Skeletal muscle tissue (tissue), 4 donors: ENCODE measurements around the gene KIF13A. TPM values are rescaled to one million over a fixed set of nuclear protein-coding genes. Genes with fewer than 3 reads are reported as not detected.

Experiments used
- H3K27ac ChIP-seq: one replicate; pipeline ENCODE4 v1.7.0; 2013; ENCODE audit warnings: mild to moderate bottlenecking, low read depth, low read length, inconsistent platforms
- H3K27me3 ChIP-seq, 3 donors: one replicate each; pipeline ENCODE4 v1.7.0; 2013; ENCODE audit warnings: low read length in 3 of 3; ENCODE audit not compliant: control insufficient read depth in 3 of 3, insufficient read depth in 3 of 3
- H3K36me3 ChIP-seq, 3 donors: one replicate each; pipeline ENCODE4 v1.7.0; 2013; ENCODE audit warnings: low read length in 3 of 3; ENCODE audit not compliant: control insufficient read depth in 3 of 3, insufficient read depth in 3 of 3
- H3K4me1 ChIP-seq, 3 donors: one replicate each; pipeline ENCODE4 v1.7.0; 2013; ENCODE audit warnings: low read length in 3 of 3, mild to moderate bottlenecking in 3 of 3; ENCODE audit not compliant: control insufficient read depth in 3 of 3, insufficient read depth in 3 of 3
- H3K4me3 ChIP-seq, 3 donors: one replicate each; pipeline ENCODE4 v1.7.0; 2013; ENCODE audit warnings: low read length in 3 of 3
- H3K9ac ChIP-seq, 3 donors: one replicate each; pipeline ENCODE4 v1.7.0; 2013; ENCODE audit warnings: low read length in 3 of 3, mild to moderate bottlenecking in 3 of 3, moderate library complexity in 2 of 3, low read depth in 1 of 3
- H3K9me3 ChIP-seq, 3 donors: one replicate each; pipeline ENCODE4 v1.7.0; 2013; ENCODE audit warnings: low read length in 3 of 3; ENCODE audit not compliant: control insufficient read depth in 3 of 3
- total RNA-seq: library from RNA; depleted of rRNA; stranded (reverse); fragments of >200 nt; gene quantifications from one replicate; pipeline ENCODE4 v1.2.3, GENCODE V29; 2014
- donor health status: Osteomylitis.

KIF13A gene
- total RNA-seq, 1 donor from 2014 or later = 44.9 TPM

- H3K9ac ChIP-seq = no peak overlapping the region
- no peaks in the 10 kb centered on the region for H3K9me3 ChIP-seq
- H3K36me3 ChIP-seq = no peaks in the 10 kb centered on the region
- no peak overlapping the region for H3K27ac ChIP-seq
- no peak overlapping the region for H3K4me3 ChIP-seq
- H3K4me1 ChIP-seq = peaks cover 19 to 41% (median 24%) of the 10 kb centered on the region in 3 donors
- H3K27me3 ChIP-seq = no peaks in the 10 kb centered on the region
Measured at GRCh38 chr6:17869010-17869752, 118.3 kb downstream of the KIF13A start.

- Histone ChIP-seq H3K27me3 (no peaks in the 10 kb centered on the region), H3K4me1 (peaks cover 26 to 46% (median 30%) of the 10 kb centered on the region in 3 donors), H3K36me3 (no peaks in the 10 kb centered on the region), H3K4me3 (no peak overlapping the region), H3K9me3 (no peaks in the 10 kb centered on the region), H3K9ac (no peak overlapping the region), H3K27ac (peak overlapping the region; percentile 4)
Measured at GRCh38 chr6:17867880-17868279, 119.6 kb downstream of the KIF13A start.

GRCh38 chr6:17866876-17867444 is 120.5 kb downstream of the KIF13A start:
- Histone ChIP-seq H3K9me3 (no peaks in the 10 kb centered on the region), H3K4me1 (peaks cover 26 to 46% (median 30%) of the 10 kb centered on the region in 3 donors), H3K36me3 (no peaks in the 10 kb centered on the region), H3K27ac (no peak overlapping the region), H3K27me3 (no peaks in the 10 kb centered on the region), H3K9ac (no peak overlapping the region), H3K4me3 (no peak overlapping the region)

GRCh38 chr6:17865798-17866725 is 121.4 kb downstream of the KIF13A start:
- no peaks in the 10 kb centered on the region for H3K27me3 ChIP-seq
- peaks cover 26 to 46% (median 30%) of the 10 kb centered on the region in 3 donors for H3K4me1 ChIP-seq
- peak overlapping the region; percentile 49 for H3K27ac ChIP-seq
- no peaks in the 10 kb centered on the region for H3K9me3 ChIP-seq
- no peaks in the 10 kb centered on the region for H3K36me3 ChIP-seq
- no peak overlapping the region for H3K9ac ChIP-seq
- H3K4me3 ChIP-seq = no peak overlapping the region

- Histone ChIP-seq H3K4me1 (peaks cover 26 to 41% (median 30%) of the 10 kb centered on the region in 3 donors), H3K9me3 (no peaks in the 10 kb centered on the region), H3K27me3 (no peaks in the 10 kb centered on the region), H3K4me3 (no peak overlapping the region), H3K9ac (no peak overlapping the region), H3K27ac (peak overlapping the region; percentile 49), H3K36me3 (no peaks in the 10 kb centered on the region)
Measured at GRCh38 chr6:17865243-17865642, 122.2 kb downstream of the KIF13A start.

GRCh38 chr6:17863901-17864754 is 123.3 kb downstream of the KIF13A start:
- H3K9me3 ChIP-seq = no peaks in the 10 kb centered on the region
- H3K4me1 ChIP-seq = peaks cover 26 to 41% (median 30%) of the 10 kb centered on the region in 3 donors
- H3K27ac ChIP-seq = peak overlapping the region; percentile 49
- H3K9ac ChIP-seq = peak overlapping the region in 1 of 3 donors; percentile 5
- H3K4me3 ChIP-seq = peak overlapping the region in 1 of 3 donors; percentile 8
- H3K36me3 ChIP-seq = no peaks in the 10 kb centered on the region
- no peaks in the 10 kb centered on the region for H3K27me3 ChIP-seq

GRCh38 chr6:17861361-17861760 is 126.1 kb downstream of the KIF13A start:
- no peak overlapping the region for H3K27ac ChIP-seq
- no peaks in the 10 kb centered on the region for H3K36me3 ChIP-seq
- peaks cover 21 to 29% (median 26%) of the 10 kb centered on the region in 3 donors for H3K4me1 ChIP-seq
- no peak overlapping the region for H3K4me3 ChIP-seq
- H3K27me3 ChIP-seq = no peaks in the 10 kb centered on the region
- H3K9ac ChIP-seq = no peak overlapping the region
- no peaks in the 10 kb centered on the region for H3K9me3 ChIP-seq

- Histone ChIP-seq H3K36me3 (peaks cover 3 to 4% (median 4%) of the 10 kb centered on the region in 3 donors), H3K9ac (no peak overlapping the region), H3K4me3 (no peak overlapping the region), H3K4me1 (peaks cover 12 to 15% (median 12%) of the 10 kb centered on the region in 3 donors), H3K9me3 (no peaks in the 10 kb centered on the region), H3K27me3 (no peaks in the 10 kb centered on the region), H3K27ac (no peak overlapping the region)
Measured at GRCh38 chr6:17859846-17860245, 127.6 kb downstream of the KIF13A start.

GRCh38 chr6:17858584-17858983 is 128.9 kb downstream of the KIF13A start:
- H3K27ac ChIP-seq = no peak overlapping the region
- no peaks in the 10 kb centered on the region for H3K27me3 ChIP-seq
- peaks cover 3 to 4% (median 4%) of the 10 kb centered on the region in 3 donors for H3K36me3 ChIP-seq
- H3K9me3 ChIP-seq = no peaks in the 10 kb centered on the region
- no peak overlapping the region for H3K4me3 ChIP-seq
- H3K9ac ChIP-seq = no peak overlapping the region
- H3K4me1 ChIP-seq = peaks cover under 1 to 3% (median 3%) of the 10 kb centered on the region in 3 donors
